ENCODE data around the gene NRXN3. TPM values are rescaled to one million over a fixed set of nuclear protein-coding genes. Genes with fewer than 3 reads are reported as not detected.

Gene NRXN3
- total RNA-seq, 1 donor from 2014 or later = 5.9 TPM

GRCh38 chr14:79199217-79199616, 1029.0 kb downstream of the NRXN3 start:
- H3K9me3 Mint-ChIP-seq = peaks cover 2% of the 10 kb centered on the region
- no peaks in the 10 kb centered on the region for H3K79me2 ChIP-seq (ENCODE audit: low read depth)
- no peaks in the 10 kb centered on the region for H3K27me3 Mint-ChIP-seq (ENCODE audit: insufficient read depth, low read depth)
- H3K4me1 Mint-ChIP-seq = no peaks in the 10 kb centered on the region
- no peaks in the 10 kb centered on the region for H3K4me1 ChIP-seq
- no peaks in the 10 kb centered on the region for H3K36me3 Mint-ChIP-seq
- TF ChIP-seq EZH2 (IDR thresholded peaks at IDR 0.05) = no peak
- TF ChIP-seq, protein P1, sequence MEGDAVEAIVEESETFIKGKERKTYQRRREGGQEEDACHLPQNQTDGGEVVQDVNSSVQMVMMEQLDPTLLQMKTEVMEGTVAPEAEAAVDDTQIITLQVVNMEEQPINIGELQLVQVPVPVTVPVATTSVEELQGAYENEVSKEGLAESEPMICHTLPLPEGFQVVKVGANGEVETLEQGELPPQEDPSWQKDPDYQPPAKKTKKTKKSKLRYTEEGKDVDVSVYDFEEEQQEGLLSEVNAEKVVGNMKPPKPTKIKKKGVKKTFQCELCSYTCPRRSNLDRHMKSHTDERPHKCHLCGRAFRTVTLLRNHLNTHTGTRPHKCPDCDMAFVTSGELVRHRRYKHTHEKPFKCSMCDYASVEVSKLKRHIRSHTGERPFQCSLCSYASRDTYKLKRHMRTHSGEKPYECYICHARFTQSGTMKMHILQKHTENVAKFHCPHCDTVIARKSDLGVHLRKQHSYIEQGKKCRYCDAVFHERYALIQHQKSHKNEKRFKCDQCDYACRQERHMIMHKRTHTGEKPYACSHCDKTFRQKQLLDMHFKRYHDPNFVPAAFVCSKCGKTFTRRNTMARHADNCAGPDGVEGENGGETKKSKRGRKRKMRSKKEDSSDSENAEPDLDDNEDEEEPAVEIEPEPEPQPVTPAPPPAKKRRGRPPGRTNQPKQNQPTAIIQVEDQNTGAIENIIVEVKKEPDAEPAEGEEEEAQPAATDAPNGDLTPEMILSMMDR (IDR thresholded peaks at IDR 0.05) = no peak
- no peak for TF ChIP-seq EZH2phosphoT487 (IDR thresholded peaks at IDR 0.05)
- no peaks in the 10 kb centered on the region for H3K9me3 ChIP-seq (ENCODE audit: low read depth)
- no peaks in the 10 kb centered on the region for H3K27me3 ChIP-seq
- H3F3A ChIP-seq (ENCODE audit: low read depth) = no peaks in the 10 kb centered on the region
- no peaks in the 10 kb centered on the region for H4K20me1 ChIP-seq (ENCODE audit: low read depth)
- no peaks in the 10 kb centered on the region for H3K36me3 ChIP-seq
- no peak overlapping the region for H2AFZ ChIP-seq (replicated peaks)
- no peak overlapping the region for H3K4me2 ChIP-seq
- H3K9ac ChIP-seq = no peak overlapping the region
- H3K4me3 Mint-ChIP-seq = no peak overlapping the region
- DNase-seq (ENCODE audit: low spot score) = no peak
- H3K27ac ChIP-seq = no peak overlapping the region
- no peak overlapping the region for H3K4me3 ChIP-seq
- H3K27ac Mint-ChIP-seq = no peak overlapping the region

GRCh38 chr14:79201564-79202207, 1031.5 kb downstream of the NRXN3 start:
- H4K20me1 ChIP-seq (ENCODE audit: low read depth) = no peaks in the 10 kb centered on the region
- no peaks in the 10 kb centered on the region for H3K27me3 ChIP-seq
- no peak for DNase-seq (ENCODE audit: low spot score)
- H3K79me2 ChIP-seq (ENCODE audit: low read depth) = no peaks in the 10 kb centered on the region
- no peak overlapping the region for H3K27ac Mint-ChIP-seq
- H3K4me1 Mint-ChIP-seq = no peaks in the 10 kb centered on the region
- peaks cover 2% of the 10 kb centered on the region for H3K9me3 Mint-ChIP-seq
- H3K4me2 ChIP-seq = no peak overlapping the region
- TF ChIP-seq EZH2 (IDR thresholded peaks at IDR 0.05) (no peak), EZH2phosphoT487 (IDR thresholded peaks at IDR 0.05) (no peak)
- TF ChIP-seq, protein P1 (IDR thresholded peaks at IDR 0.05) = no peak
- no peak overlapping the region for H3K9ac ChIP-seq
- no peaks in the 10 kb centered on the region for H3K36me3 Mint-ChIP-seq
- no peak overlapping the region for H2AFZ ChIP-seq (replicated peaks)
- H3K27ac ChIP-seq = no peak overlapping the region
- no peak overlapping the region for H3K4me3 ChIP-seq
- H3F3A ChIP-seq (ENCODE audit: low read depth) = no peaks in the 10 kb centered on the region
- no peaks in the 10 kb centered on the region for H3K9me3 ChIP-seq (ENCODE audit: low read depth)
- H3K36me3 ChIP-seq = no peaks in the 10 kb centered on the region
- peaks cover 1% of the 10 kb centered on the region for H3K4me1 ChIP-seq
- H3K27me3 Mint-ChIP-seq (ENCODE audit: insufficient read depth, low read depth) = peaks cover 2% of the 10 kb centered on the region
- no peak overlapping the region for H3K4me3 Mint-ChIP-seq

GRCh38 chr14:79204591-79204990, 1034.4 kb downstream of the NRXN3 start:
- no peak for TF ChIP-seq EZH2 (IDR thresholded peaks at IDR 0.05)
- no peak for TF ChIP-seq EZH2phosphoT487 (IDR thresholded peaks at IDR 0.05)
- TF ChIP-seq, protein P1 (IDR thresholded peaks at IDR 0.05) = no peak
- Mint-ChIP-seq H3K36me3 (no peaks in the 10 kb centered on the region), H3K4me1 (peaks cover 4% of the 10 kb centered on the region), H3K9me3 (peaks cover 2% of the 10 kb centered on the region), H3K27me3 (ENCODE audit: insufficient read depth, low read depth) (peaks cover 2% of the 10 kb centered on the region), H3K27ac (no peak overlapping the region), H3K4me3 (no peak overlapping the region)
- DNase-seq (ENCODE audit: low spot score) = no peak
- Histone ChIP-seq H3K79me2 (ENCODE audit: low read depth) (no peaks in the 10 kb centered on the region), H3K4me1 (peaks cover 13% of the 10 kb centered on the region), H3K36me3 (no peaks in the 10 kb centered on the region), H3K4me3 (no peak overlapping the region), H3K9ac (no peak overlapping the region), H3K27me3 (no peaks in the 10 kb centered on the region), H4K20me1 (ENCODE audit: low read depth) (no peaks in the 10 kb centered on the region), H3K4me2 (no peak overlapping the region), H3K9me3 (ENCODE audit: low read depth) (no peaks in the 10 kb centered on the region), H3F3A (ENCODE audit: low read depth) (no peaks in the 10 kb centered on the region), H3K27ac (no peak overlapping the region), H2AFZ (replicated peaks) (no peak overlapping the region)
